ENCODE data around the gene VSIG10L2.
"Not testable (repeated sequence)": the region's sequence is repeated elsewhere in the genome, so short reads cannot be mapped to it uniquely, and the experiment has no call there.

Gene VSIG10L2

GRCh38 chr11:125974284-125974683, 28.4 kb downstream of the VSIG10L2 start:
- no peak for DNase-seq

- no peak for DNase-seq
Observed at GRCh38 chr11:125975634-125976033, 29.8 kb downstream of the VSIG10L2 start.

DNA sequence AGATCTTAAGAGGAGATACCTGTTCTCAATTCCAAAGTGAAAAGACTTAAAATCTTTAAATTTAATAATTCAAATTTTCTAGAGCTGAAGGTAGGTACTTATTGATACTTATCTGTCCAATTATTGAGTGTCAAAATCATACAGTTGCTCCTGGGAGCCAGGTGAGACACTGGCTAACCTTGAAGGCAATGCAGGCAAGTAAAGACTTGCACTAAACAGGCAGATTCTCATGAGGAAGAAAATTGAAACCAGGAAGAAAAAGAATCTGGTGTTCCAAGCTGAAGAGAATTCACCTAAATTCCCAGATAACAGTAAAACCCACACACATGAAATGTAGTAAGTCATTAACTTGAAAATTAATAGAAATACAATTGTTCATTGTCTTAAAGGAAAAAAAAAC, 30.3 kb downstream of the VSIG10L2 start:
- DNase-seq: no peak

DNA sequence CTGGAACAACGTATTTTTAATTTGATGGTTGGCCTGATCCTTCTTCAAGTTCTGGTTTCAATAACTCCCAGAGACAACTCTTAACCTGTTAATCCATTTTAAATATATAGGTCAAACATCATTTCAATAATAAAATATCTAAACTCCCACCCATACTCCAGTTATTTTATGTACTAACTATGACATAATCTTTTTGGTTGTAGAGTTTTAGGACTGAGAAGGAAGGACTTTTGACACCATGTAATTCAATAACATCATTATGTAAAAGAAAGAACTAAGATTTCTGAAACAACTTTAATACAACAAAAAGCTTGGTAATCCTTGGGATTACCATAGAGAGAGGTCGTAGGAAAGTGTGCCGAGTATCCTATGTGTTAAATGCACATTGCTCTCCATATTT, 31.5 kb downstream of the VSIG10L2 start:
- DNase-seq: no peak

DNA sequence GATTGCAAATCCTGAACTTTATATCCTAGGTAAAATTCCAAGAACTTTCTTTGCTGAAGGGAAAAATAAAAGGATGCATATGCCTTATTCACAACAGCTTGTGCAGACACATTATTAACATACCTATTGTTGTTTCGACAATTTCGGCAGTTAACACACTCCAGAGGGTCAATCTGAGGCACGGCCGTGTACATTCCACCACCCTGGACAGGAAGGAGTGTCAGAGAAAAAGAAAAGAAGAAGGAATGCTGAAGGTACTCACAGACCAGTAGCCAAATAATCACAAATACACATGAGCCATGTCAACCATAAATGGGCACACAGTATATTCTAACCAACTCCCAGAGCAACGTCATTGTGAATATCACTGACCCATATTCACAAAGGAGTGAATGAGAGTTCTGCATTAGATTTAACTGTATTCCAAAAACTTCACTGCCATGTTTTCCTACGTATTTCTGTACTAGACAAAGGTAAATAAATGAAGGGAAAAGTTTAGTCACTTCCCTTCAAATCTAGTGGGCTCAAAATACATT, 32.4 kb downstream of the VSIG10L2 start:
- no peak for DNase-seq

- no peak for DNase-seq
Observed at GRCh38 chr11:125978778-125979407, 33.0 kb downstream of the VSIG10L2 start.

DNA sequence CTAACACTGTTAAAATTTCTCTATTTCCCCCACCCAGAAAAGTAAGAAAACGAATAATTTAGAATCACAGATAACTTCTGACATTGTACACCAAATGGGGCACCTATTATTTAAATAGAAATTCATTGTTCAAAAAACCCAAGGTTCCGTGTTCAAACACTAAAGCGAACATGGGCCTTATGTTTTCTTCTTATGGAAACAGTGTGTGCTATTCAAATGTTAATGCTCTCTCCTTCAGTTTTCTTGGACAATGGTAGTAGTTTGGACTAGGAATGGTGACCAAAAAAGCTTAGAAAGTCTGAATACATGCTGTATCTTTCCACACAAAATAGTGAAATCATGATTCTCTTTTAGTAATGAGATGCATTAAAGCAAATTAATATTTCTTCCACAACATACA, 33.7 kb downstream of the VSIG10L2 start:
- no peak for DNase-seq

- no peak for DNase-seq
Observed at GRCh38 chr11:125980436-125980835, 34.6 kb downstream of the VSIG10L2 start.

DNA sequence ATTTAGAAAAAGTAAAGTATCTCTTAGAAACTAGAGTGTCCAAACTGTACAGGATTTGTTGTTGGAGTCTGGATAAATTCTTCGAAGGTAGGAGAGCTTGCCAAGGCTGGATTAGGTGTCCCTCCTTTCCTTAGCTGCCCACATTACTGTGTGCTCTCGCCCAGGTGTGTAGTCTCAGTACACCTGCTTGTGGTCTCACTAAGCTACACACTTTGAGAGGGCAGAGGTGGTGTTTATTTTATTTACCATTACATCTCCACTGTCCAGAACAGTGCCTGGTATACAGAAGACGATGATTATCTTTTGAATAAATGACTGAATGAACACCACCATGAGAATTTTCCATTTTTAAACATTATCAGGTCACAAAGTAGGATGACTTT, 36.5 kb downstream of the VSIG10L2 start:
- no peak for DNase-seq

DNA sequence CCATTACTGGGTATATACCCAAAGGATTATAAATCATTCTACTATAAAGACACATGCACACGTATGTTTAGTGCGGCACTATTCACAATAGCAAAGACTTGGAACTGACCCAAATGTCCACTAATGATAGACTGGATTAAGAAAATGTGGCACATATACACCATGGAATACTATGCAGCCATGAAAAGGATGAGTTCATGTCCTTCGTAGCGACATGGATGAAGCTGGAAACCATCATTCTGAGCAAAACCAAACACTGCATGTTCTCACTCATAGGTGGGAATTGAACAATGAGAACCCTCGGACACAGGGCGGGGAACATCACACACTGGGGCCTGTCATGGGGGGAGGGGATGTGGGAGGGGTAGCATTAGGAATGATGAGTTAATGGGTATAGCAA, 40.1 kb downstream of the VSIG10L2 start:
- DNase-seq: not testable (repeated sequence)

- no peak for DNase-seq
Observed at GRCh38 chr11:125987066-125987641, 41.3 kb downstream of the VSIG10L2 start.

DNA sequence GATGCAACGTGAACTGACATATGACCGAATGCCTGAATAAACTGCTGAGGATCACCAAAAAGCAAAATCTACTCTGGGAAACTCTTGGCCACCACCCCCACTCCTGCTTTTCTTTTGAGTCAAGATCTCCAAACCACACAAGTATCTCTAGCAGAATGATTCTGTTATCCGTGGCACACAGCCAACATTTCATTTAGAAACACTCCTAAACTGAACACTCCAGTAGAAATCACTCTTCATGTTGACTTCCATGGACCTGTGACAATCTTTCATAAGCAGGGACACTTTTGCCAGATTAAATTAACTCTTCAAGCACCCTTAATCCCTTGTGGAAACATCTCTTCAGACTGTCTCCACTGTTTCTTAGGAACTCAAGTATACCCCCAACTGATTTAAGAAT, 44.4 kb downstream of the VSIG10L2 start:
- DNase-seq: peak; percentile 9

DNA sequence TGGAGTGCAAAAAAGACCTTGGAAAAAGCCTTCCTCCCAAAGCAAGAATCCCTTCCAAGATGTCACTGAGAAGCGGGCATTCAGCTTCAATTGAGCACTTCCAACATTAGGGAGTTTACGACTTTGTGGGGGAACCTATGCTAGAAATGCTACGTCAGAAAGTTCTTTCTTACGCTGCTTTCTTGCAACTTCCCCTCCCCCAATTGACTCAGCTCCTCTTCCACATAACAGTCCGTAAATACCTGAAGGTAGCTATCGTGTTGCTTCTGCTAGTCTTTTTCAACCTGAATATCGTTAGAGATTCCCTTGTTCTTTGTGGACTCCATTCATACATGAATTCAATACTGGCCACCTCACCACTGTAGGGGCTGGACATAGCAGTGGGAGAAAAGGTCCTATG, 47.0 kb downstream of the VSIG10L2 start:
- DNase-seq: no peak

- no peak for DNase-seq
Observed at GRCh38 chr11:125994509-125994908, 48.7 kb downstream of the VSIG10L2 start.

DNA sequence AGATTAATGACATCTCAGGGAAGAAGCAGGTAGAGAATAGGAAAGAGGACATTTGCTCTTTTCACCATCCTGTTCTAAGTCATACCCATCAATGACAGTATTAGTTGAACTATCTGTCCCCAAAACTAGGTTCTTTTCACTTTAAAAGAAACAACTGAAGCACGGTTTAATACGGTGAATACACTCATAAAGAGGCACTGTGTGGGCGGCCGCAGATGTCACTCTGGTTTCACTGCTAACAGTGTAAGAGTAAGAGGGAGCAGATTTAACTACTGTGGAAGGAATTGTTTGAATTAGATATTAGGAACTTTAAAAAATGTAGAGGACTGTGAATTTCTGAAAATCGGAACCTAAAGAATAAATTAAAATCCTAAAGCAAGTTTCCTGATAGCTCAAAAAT, 49.5 kb downstream of the VSIG10L2 start:
- DNase-seq: no peak

GRCh38 chr11:125998267-125998666, 52.4 kb downstream of the VSIG10L2 start:
- no peak for DNase-seq

- DNase-seq: no peak
Observed at GRCh38 chr11:125999234-125999880, 53.5 kb downstream of the VSIG10L2 start.

DNA sequence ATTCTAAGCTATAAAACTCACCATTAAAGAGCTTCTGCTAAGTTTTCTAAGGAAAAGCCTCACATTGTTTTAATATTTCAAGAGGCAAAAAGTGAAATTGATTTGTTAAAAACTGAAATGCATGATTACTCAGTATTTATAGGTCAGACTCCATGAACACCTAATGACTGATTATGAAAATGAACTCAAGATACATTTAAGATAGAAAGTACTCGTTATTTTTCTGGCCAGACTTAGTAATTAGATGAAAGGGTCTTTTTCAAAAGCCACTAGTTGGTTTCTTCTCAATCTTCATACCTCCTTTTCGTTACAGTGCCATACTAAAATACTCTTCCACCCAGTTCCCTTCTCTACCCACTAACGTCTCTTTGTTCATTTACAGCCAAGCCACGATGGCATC, 56.3 kb downstream of the VSIG10L2 start:
- no peak for DNase-seq
